ENCODE results near the gene GADD45B.

DNA sequence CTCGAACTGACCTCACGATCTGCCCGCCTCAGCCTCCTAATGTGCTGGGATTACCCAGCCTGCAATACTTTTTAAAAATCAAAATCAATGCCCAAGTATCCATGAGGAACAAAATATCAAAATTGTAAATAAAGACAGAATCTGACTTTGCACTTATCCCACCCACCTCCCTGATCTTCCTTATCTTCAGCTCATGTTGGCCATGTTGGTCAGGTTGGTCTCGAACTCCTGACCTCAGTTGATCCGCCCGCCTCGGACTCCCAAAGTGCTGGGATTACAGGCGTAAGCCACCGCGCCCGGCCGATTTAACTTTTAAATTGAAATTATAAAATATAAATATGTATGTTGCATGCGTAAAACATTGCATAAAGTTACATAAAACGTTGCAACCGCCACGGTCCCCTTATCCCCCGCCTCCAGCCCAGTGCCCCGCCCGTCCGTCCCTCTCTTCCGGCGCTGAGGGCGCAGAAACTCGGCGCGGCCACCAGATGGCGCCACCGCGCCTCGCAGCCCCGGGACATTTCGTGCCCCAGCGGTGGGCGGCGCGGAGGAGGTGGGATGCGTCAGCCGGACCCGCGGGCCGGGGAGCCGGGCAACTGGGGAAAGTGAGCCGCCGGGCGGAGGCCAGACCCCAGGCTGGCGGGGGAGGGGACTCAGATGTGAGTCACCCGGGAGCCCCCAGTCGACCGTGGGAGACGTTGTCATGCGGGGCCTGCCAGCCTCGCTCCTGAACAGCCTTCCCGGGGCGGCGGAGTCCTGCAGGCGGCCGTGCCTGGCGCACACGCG is 1.5 kb upstream of the GADD45B start:
- peak; percentile 91 to 99 (median 97) for TF ChIP-seq CTCF (IDR thresholded peaks at IDR 0.05)
- no peak for TF ChIP-seq POLR2A (IDR thresholded peaks at IDR 0.05)

Measured in thyroid gland (tissue), 4 donors.